GM10266 (cell line): ENCODE measurements around the gene SLMAP.
A peak's percentile ranks its signal among the peaks of the same experiment; 100 is the strongest.

Source experiments
- DNase-seq: peaks from one replicate; pipeline ENCODE4 v3.0.0; 2012; ENCODE audit errors: extremely low spot score
- CTCF ChIP-seq: IDR thresholded peaks from 2 replicates; pipeline ENCODE4 v1.5.1; 2012; ENCODE audit warnings: mild to moderate bottlenecking, low read depth; ENCODE audit not compliant: control insufficient read depth, insufficient read depth; ENCODE audit errors: missing control alignments

The SLMAP gene

GRCh38 chr3:57900786-57901185 is 144.7 kb downstream of the SLMAP start:
- TF ChIP-seq CTCF, result no peak
- no peak for DNase-seq

GRCh38 chr3:57903124-57903890 is 147.2 kb downstream of the SLMAP start:
- no peak for TF ChIP-seq CTCF
- no peak for DNase-seq

GRCh38 chr3:57910990-57911389 is 154.9 kb downstream of the SLMAP start:
- DNase-seq, result no peak
- peak; percentile 27 for TF ChIP-seq CTCF

- DNase-seq, result no peak
- TF ChIP-seq CTCF, result no peak
These were observed 155.5 kb downstream of the SLMAP start for GRCh38 chr3:57911593-57911992.

GRCh38 chr3:57917601-57918000 is 161.5 kb downstream of the SLMAP start:
- TF ChIP-seq CTCF, result no peak
- no peak for DNase-seq

GRCh38 chr3:57918123-57918837 is 162.2 kb downstream of the SLMAP start:
- no peak for TF ChIP-seq CTCF
- DNase-seq, result no peak

- no peak for TF ChIP-seq CTCF
- DNase-seq, result no peak
These were observed 163.9 kb downstream of the SLMAP start for GRCh38 chr3:57919987-57920386.
